HEK293T (cell line): ENCODE measurements around the gene CALHM6.

Source experiments
- BHLHE40 ChIP-seq: fragments of 450-650 bp; IDR thresholded peaks from 2 replicates; pipeline ENCODE4 v1.6.1; 2016; ENCODE audit warnings: mild to moderate bottlenecking, moderate library complexity, borderline replicate concordance
- FOXA1 ChIP-seq: fragments of 450-650 bp; IDR thresholded peaks from 2 replicates; pipeline ENCODE4 v1.6.1; 2016; ENCODE audit warnings: mild to moderate bottlenecking
- PKNOX1 ChIP-seq: fragments of 450-650 bp; IDR thresholded peaks from 2 replicates; pipeline ENCODE4 v1.6.1; 2016
- SP1 ChIP-seq: fragments of 450-650 bp; IDR thresholded peaks from 2 replicates; pipeline ENCODE4 v1.6.1; 2017

- TF ChIP-seq BHLHE40 (no peak), FOXA1 (no peak), SP1 (no peak), PKNOX1 (no peak)
These were observed 27.0 kb upstream of the CALHM6 start for GRCh38 chr6:116434056-116434725.
